ENCODE measurements around the gene TMIE.
A peak's percentile ranks its signal among the peaks of the same experiment; 100 is the strongest.

Gene TMIE, protein sequence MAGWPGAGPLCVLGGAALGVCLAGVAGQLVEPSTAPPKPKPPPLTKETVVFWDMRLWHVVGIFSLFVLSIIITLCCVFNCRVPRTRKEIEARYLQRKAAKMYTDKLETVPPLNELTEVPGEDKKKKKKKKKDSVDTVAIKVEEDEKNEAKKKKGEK
- total RNA-seq = 0.95 to 3.2 (median 1.6) reads per million in 4 donors

- DNase-seq = peak in 1 of 5 donors; percentile 12
These were observed at the start of gene TMIE for GRCh38 chr3:46701181-46701939. TSS of gene TMIE (plus strand) at chr3:46701392. CDS start at chr3:46701488, 96 bp downstream.

DNA sequence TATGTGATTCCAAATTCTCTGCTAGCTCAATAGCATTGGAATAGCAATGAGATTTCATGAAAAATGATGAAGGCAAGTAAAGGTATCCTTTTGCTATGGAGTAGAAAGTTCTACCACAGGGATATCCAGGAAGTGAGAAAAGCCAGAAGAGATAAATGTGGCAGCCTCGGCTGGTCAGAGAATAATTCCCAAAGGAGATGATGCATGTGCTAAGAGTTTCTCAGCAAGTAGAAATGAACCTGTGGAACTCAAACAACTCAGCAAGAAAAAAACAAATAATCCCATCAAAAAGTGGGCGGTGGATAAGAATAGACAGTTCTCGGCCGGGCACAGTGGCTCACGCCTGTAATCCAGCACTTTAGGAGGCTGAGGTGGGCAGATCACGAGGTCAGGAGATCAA lies 45.9 kb upstream of the TMIE start:
- DNase-seq = no peak

DNA sequence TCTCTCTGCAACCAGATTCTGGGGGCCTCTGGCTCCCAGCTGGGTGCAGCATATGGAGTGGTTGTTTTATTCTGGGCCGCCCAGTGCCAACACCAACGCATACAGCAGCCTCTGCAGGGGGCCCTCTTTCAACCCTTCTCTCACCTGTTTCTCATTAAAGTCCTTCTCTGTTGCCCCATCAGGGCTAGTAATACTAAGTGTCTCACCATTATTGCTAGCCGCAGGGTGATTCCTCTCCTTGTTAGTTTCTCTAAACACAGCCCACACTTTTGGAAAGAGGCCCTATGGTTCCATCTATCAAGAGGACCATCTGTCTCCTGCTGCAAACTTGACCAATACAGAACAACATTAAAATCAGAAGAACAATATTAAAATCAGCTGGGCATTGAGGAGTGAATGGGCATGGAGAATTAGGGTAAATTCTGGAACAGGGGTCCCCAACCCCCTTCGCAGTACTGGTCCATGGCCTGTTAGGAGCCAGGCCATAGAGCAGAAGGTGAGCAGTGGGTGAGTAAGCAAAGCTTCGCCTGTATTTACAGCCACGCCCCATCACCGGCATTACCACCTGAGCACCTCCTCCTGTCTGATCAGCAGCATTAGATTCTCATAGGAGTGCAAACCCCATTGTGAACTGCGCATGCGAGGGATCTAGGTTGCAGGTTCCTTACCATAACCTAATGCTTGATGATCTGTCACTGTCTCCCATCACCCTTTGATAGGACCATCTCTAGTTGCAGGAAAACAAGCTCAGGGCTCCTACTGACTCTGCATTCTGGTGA lies 44.2 kb upstream of the TMIE start:
- DNase-seq = no peak

- no peak for DNase-seq
These were observed 41.9 kb upstream of the TMIE start for GRCh38 chr3:46659285-46659684.

GRCh38 chr3:46660003-46660402 lies 41.2 kb upstream of the TMIE start:
- no peak for DNase-seq

- DNase-seq = no peak
These were observed 40.4 kb upstream of the TMIE start for GRCh38 chr3:46660543-46661523.

GRCh38 chr3:46661776-46662766 lies 39.1 kb upstream of the TMIE start:
- no peak for DNase-seq

DNA sequence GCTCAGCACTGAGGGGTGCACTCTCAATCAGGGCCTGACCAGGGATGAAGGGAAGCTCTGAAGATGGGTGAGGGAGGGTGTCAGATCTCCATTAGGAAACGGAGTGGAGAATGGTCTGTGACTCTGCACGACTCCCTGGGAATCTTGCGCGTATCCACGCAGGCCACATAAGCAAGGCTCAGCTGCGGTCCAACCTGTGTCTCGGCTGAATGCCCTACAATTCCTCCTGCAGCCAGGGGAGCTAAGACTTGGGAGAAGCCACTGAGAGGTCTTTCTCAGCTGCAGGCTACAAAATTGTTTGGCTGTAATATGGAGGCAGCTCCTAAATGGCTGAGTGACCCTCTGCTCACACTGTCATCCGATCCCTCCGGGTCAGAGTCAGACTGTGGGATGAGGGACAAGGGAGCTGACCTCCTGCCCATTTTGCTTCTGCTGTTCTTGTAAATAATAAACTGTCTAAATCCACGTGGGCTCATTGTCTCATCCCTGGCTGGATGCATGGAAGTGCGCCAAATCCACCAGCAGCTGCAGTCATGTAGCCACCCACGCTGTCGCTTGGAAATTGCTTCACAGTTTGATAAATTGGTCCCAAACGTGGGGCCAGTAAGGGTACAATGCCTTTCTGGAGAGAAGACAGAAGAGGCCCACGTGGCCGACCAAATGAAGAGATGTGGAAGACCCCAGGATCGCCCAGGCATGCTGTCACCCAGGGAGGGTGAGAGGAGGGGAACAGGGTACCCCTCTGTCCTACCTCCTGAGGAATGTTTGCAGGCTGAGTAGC lies 38.2 kb upstream of the TMIE start:
- DNase-seq = no peak

DNA sequence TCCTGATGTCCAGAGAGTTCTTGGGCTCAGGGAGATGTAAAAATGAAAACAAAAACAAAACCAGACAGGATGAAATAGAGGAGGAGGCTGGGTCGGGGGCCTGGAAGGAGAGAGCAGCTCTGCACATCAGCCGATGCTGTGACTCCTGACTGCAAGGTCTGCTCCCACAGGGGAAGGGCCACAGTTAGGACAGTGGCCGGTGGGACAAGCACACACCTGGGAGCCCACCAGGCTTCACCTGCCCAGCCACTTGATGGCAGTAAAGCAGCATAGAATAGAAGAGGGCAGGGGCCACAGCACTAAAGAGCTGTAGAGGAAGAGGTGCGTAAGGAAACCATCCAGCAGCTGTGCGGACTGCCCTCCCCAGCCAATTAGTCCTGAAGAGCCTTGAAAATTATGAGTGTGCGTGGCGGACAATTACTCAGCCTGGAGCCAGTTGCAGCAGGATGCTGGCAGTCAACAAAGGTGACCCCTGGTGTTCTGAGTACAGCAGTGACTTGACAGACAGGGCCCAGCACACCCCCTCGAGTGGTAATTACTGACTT lies 37.5 kb upstream of the TMIE start:
- DNase-seq = no peak

DNA sequence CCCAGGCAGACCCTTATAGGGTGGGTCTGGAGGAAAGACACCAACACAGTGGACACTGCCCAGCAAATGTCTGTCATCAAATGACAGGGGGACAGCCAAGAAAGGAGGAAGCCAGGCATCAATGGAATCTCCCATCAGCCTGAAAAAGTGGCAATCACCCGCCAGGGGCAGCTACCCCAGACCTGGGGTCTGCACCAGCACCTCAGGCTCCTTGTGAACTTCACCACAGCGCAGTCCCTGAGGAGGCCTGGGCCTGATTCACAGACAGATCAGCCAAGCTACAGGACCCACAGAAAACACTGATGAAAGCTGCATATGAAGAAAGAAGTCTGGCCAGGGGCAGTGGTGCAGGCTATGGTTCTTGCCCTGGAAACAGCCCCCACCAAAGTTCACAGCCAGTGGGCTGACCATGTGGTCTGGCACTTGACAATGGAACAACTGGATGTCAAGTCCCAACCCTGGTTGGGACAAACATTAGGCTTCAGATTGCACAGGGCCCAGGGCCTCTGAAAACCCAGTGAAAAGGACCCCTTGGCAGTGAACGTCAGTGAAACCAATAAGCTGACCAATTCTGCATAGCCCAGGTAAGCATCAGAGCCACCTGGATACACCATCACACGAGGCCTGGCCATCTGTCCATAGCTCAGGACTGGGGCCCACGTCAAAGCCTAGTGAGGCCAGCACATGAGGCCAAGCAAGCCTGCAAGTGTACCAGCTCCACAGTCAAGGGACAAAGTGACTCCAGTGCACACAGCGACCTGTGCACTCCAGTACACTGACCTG lies 36.8 kb upstream of the TMIE start:
- DNase-seq = no peak

DNA sequence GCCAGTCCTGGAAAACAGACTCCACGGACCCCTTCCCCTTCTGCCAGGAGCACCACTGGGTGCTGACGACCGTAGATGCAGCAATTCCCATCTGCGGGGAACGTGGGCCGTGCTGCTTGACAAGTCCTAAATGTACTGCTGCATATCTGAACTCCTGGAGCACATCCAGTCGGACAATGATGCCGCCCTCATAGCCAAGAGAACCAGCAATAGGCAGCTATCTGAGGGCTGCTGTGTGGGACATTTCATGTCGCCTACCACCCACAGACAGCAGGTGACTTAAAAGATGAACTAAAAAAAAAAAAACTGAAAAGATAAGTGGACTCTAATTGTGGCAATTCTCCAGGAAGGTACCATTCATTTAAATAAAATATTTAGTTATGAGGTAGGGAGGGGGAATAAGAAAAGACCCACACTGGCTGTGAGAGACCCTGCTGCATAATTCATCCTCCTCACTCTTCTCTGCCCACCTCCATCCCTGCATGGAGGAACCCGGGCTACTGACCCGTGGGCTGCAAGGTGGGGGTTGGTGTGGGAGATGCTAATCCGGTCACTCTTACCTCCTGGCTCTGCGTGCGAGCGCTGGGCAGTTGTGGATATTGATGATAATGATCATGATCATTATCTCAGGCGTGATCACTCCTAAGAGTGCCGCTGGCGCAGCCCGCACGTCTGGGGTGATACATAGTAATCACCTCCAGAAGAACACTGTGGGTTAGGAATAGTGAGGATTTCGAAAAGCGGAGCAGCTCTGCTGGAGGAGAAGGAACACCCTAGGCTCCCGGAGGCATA lies 36.0 kb upstream of the TMIE start:
- no peak for DNase-seq

DNA sequence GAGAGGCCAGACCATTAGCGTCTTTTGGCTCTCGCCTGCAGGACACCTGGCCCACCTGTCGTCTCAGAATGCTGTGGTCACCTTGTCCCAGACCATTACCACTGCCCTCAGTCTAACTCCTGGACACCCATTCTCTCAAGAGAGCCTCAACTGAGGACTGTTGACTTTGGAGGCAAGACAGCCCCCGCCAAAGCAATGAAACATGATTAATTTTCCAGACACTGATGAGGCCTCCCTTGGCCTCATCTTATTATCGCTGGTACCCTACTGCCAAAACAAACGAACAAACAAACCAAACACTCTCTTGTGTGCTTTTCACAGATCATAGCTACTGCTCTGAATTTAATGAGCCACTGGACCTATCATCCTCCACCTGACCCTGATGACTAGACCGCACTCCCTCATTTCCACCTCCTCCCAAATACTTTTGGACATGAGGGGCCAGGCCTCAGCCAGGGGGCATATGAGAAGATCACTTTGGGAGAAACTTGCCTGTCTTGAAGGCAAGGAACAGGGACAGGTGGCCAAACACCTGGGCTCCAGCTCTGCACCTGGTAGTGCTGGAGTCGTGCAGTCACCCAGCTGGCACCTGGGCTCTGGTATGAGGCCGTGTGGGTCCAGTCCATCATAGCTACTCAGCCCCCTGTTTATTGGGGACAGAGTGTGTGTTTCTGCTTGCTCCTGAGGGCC lies 35.3 kb upstream of the TMIE start:
- DNase-seq = no peak

GRCh38 chr3:46666453-46666845 lies 34.7 kb upstream of the TMIE start:
- no peak for DNase-seq

GRCh38 chr3:46667061-46667621 lies 34.1 kb upstream of the TMIE start:
- no peak for DNase-seq

DNA sequence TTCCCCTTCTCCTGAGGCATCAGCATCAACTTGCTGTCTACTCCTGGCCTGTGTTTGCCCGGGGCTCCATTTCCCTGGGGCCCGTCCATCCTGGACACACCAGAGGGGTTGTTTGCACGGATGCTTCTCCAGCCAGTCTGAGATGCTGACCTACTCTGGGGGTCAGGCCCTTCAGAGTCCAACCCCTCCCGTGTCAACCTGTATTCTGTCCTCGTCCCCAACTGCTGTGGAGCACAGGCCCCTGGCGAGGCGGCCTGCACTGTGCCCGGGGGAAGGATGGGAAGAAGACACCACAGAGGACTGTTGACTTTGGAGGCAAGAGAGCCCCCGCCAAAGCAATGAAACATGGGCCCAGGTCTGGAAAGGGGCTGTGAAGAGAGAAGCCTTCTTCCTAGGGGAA lies 33.5 kb upstream of the TMIE start:
- DNase-seq = no peak

DNA sequence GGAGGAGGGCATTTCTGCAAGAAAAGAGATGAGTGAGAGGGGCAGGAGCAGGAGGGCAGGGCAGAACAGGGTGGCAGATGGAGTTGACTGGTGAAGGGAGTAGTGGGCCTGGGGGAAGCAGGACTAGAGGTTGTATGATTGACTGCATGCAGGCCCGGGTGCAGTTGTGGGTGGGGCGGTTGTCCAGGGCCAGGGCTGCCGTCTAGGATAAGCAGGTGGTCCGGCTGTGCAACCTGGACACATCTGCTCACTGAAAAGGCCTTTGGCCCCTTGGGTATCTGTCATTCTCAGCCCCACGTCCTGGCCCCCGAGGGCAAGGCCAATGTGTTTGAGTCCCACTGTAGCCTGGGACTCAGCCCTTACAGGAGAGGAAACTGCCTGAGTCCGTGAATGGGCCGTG lies 33.1 kb upstream of the TMIE start:
- DNase-seq = no peak

- DNase-seq = no peak
These were observed 32.6 kb upstream of the TMIE start for GRCh38 chr3:46668591-46668990.

Data from T-helper 1 cell (primary cell).